GM13977 (cell line): Measurements from ENCODE around the gene STK24.
A peak's percentile ranks its signal among the peaks of the same experiment; 100 is the strongest.

Experiments
- DNase-seq: peaks from one replicate; pipeline ENCODE4 v3.0.0; 2012; ENCODE audit warnings: low spot score
- in situ Hi-C: fragments of 300-500 bp; cut with MboI; formaldehyde crosslinking; loops from one replicate; pipeline ENCODE4 v1.12.0; 2022; ENCODE audit warnings: low sequenced_read_pairs, low pct_unique_long_range_greater_than_20kb, mixed read lengths, inconsistent platforms; ENCODE audit not compliant: unreplicated experiment
- TF ChIP-seq, protein P1 (sequence below): IDR thresholded peaks from 2 replicates; pipeline ENCODE4 v1.5.1; 2012; ENCODE audit warnings: mild to moderate bottlenecking, control low read depth; ENCODE audit not compliant: insufficient read depth; ENCODE audit errors: extremely low read depth, missing control alignments

Gene STK24

DNA sequence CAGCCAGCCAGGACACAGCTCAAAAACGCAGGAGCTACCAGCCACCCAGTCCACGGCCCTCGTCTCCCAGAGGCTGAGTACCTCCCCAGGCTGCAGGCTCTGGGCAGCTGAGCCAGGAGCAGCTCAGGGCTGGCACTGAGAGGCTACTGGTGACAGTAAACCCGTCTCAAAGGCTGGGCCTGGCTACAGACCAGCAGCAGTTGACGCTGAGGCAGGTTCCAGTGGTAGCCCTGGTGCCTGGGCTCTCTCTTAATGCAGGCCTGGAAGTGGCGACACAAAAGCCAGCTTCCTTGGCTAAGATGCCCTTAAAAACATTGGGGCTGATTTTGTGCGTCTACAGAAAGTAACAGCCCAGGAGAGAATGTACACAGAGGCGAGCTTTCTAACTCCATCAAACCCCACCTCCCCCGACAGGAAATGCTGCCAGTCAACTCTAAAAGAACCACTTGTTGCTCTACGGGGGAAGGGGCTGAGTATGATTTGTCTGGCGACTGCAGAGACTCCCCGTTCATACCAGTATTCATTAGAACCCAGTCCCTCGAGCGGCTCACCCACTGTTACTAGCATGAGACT is 126.3 kb downstream of the STK24 start:
- no peak for DNase-seq
- TF ChIP-seq, protein P1, sequence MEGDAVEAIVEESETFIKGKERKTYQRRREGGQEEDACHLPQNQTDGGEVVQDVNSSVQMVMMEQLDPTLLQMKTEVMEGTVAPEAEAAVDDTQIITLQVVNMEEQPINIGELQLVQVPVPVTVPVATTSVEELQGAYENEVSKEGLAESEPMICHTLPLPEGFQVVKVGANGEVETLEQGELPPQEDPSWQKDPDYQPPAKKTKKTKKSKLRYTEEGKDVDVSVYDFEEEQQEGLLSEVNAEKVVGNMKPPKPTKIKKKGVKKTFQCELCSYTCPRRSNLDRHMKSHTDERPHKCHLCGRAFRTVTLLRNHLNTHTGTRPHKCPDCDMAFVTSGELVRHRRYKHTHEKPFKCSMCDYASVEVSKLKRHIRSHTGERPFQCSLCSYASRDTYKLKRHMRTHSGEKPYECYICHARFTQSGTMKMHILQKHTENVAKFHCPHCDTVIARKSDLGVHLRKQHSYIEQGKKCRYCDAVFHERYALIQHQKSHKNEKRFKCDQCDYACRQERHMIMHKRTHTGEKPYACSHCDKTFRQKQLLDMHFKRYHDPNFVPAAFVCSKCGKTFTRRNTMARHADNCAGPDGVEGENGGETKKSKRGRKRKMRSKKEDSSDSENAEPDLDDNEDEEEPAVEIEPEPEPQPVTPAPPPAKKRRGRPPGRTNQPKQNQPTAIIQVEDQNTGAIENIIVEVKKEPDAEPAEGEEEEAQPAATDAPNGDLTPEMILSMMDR = no peak
- in situ Hi-C loops = no loop called here

DNA sequence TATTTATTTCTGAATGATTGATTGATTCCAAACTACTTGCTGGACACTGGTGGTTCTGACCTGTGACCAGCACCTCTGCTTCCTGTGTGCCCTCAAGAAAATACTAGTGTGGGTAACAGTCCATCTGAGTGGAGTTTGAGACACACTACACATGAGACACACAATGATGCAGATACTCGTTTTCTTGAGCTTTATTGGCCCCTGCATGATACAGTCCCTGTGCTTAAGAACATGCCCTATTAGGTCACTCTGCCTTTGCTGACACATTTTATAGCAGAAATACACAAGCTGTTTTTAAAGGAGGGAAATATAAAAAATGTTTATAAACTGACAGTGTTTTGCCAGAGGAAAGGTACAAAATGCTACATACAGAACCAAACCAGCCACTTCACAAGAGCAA is 126.9 kb downstream of the STK24 start:
- TF ChIP-seq, protein P1 = no peak
- no peak for DNase-seq
- in situ Hi-C loops = no loop called here

DNA sequence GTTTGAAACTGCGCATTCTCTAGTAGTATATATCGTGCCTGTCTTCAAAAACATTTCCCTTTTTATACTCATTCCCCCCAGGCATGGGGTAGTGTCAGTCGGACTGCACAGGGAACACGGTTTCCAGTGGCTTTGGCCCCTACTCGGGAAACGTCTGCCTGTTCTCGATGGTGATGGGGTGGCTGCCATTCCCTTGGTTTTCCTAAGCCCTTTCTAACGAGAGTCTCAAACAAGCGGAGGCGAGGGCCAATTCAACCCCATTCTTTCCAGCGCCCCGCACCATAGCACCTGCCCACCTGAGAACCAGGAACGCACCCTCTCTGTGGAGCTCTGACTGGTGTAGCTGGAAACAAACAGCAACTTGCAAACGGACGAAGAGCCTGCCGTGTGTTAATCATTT is 127.6 kb downstream of the STK24 start:
- DNase-seq = no peak
- TF ChIP-seq, protein P1 = no peak
- in situ Hi-C loops = loop anchor here (10.0 kb wide), 1 partner anchor 206 kb away; no protein-coding TSS in a partner anchor

DNA sequence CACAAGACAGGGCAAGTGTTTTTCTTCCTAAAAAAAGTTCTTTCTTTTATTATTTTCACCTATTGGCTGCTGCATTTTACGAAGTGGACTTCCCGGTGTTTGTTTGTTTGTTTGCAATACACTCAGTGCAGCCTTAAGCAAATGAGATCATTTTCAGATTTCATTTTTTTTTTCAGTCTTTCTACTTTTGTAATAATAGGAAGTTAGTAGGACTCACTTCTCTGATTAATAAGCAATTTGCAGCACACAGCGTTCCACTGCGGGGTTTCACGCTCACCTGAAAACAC is 128.3 kb downstream of the STK24 start:
- DNase-seq = no peak
- in situ Hi-C loops = loop anchor here (10.0 kb wide), 1 partner anchor 206 kb away; no protein-coding TSS in a partner anchor
- TF ChIP-seq, protein P1 = no peak

DNA sequence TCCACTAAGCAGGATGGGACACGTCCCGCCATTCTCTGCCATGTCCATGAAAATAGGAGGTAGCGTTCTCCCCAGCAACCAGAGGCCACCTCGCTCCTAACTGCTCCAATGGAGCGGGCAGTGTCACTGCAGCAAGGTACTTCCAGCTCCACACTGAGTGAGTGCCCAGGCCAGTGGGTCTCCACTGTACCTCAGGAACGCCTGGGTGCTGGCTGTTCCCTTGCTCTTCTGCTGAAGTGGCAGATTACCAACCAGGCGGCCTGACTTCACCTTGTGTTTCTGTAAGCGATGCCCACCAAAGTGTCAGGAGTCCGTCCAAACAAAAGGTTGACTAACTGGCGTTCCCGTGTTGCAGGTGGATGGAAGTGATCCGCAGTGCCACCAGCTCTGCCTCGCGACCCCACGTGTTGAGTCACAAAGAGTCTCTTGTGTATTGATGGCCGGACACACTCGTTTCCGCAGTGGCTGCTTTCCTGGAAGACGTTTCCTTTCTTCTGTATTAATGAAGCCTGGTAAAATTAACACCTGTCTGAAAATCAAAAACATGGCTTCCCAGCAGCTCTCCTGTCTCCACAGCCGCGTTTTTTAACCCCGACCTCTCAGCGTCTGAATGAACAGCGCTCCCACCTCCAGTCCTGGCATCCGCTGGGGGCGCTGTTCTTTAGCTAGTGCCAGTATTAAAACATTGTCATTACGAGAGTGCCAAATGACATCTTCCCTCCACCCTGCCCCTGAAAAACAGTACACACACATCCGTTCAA is 128.8 kb downstream of the STK24 start:
- TF ChIP-seq, protein P1 = peak; percentile 14
- DNase-seq = no peak
- in situ Hi-C loops = loop anchor here (10.0 kb wide), 1 partner anchor 207 kb away; no protein-coding TSS in a partner anchor

DNA sequence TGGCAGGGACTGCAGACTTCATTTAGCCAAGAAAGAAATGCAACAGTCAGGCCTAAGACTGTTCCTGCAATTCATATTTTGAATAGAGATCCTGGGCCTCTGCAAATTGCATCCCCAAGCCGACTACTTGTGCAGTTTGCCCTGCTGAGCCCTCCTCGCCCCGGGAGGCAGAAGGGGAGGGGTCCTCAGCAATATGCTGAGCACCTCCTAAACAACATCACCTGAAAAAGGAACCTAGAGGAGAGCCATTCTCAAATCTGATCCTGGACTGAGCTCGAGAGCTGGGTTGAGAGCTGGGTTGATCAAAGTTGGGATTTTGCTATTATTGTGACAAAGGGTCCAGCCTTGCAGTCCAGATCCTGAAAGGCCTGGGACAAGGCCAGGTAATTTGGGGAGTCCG is 129.8 kb downstream of the STK24 start:
- in situ Hi-C loops = loop anchor here (10.0 kb wide), 1 partner anchor 208 kb away; no protein-coding TSS in a partner anchor
- no peak for DNase-seq
- TF ChIP-seq, protein P1 = no peak
